A673 (cell line): ENCODE results near the gene STARD7. TPM values are rescaled to one million over a fixed set of nuclear protein-coding genes. Genes with fewer than 3 reads are reported as not detected.
"Not testable (repeated sequence)": the region's sequence is repeated elsewhere in the genome, so short reads cannot be mapped to it uniquely, and the experiment has no call there.

Experiments used
- BruUV-seq: library from RNA; stranded (reverse); fragments of 400-500 nt; replicated peaks from 2 replicates; lab custom pipeline; 2021; lab: Mats Ljungman, UMichigan
- CTCF ChIA-PET: fragments of 300-600 bp; sonication (Branson Sonifier 250); formaldehyde crosslinking; loops from one replicate; lab custom pipeline; 2022; ENCODE audit warnings: antibody characterized with exemption; lab: Charles Lee
- POLR2A ChIA-PET: fragments of 300-600 bp; sonication (Branson Sonifier 250); formaldehyde crosslinking; loops from one replicate; lab custom pipeline; 2022; ENCODE audit warnings: antibody characterized with exemption; ENCODE audit not compliant: low non-redundant PET; lab: Charles Lee
- DNase-seq: peaks from one replicate; pipeline ENCODE4 v3.0.0-alpha.2; 2015; ENCODE audit warnings: low spot score
- H3K27ac ChIP-seq: fragments of 200-600 bp; sonication (generic); 2 replicates; pipeline ENCODE4 v1.5.1; 2016; ENCODE audit warnings: mixed run types, low read depth, mild to moderate bottlenecking, mixed read lengths, antibody characterized with exemption, low read length; ENCODE audit not compliant: poor library complexity, severe bottlenecking
- H3K27me3 ChIP-seq: fragments of 200-600 bp; sonication (generic); replicated peaks from 2 replicates; pipeline ENCODE4 v1.6.1; 2017; ENCODE audit warnings: mixed run types, low read depth, mild to moderate bottlenecking, mixed read lengths, antibody characterized with exemption, low read length; ENCODE audit not compliant: insufficient read depth, poor library complexity
- H3K36me3 ChIP-seq: fragments of 200-600 bp; sonication (generic); 2 replicates; pipeline ENCODE4 v1.6.1; 2016; ENCODE audit warnings: mixed run types, mild to moderate bottlenecking, mixed read lengths, antibody characterized with exemption, low read length; ENCODE audit not compliant: insufficient read depth, poor library complexity, severe bottlenecking
- H3K4me1 ChIP-seq: fragments of 200-600 bp; sonication (generic); 2 replicates; pipeline ENCODE4 v1.6.1; 2017; ENCODE audit warnings: mixed run types, mild to moderate bottlenecking, mixed read lengths, antibody characterized with exemption, low read length; ENCODE audit not compliant: insufficient read depth, poor library complexity, severe bottlenecking
- H3K4me3 ChIP-seq: fragments of 200-600 bp; sonication (generic); 2 replicates; pipeline ENCODE4 v1.5.1; 2016; ENCODE audit warnings: low read depth, mixed run types, mild to moderate bottlenecking, mixed read lengths, low read length; ENCODE audit not compliant: poor library complexity, severe bottlenecking
- H3K9me3 ChIP-seq: fragments of 200-600 bp; sonication (generic); 2 replicates; pipeline ENCODE4 v1.6.1; 2016; ENCODE audit warnings: mixed run types, low read depth, mild to moderate bottlenecking, mixed read lengths, antibody characterized with exemption, low read length; ENCODE audit not compliant: poor library complexity, severe bottlenecking
- EZH2 ChIP-seq: fragments of 200-600 bp; sonication (generic); IDR thresholded peaks from 2 replicates; pipeline ENCODE4 v1.6.1; 2017; ENCODE audit warnings: borderline replicate concordance, low read depth, mild to moderate bottlenecking, mixed read lengths, antibody characterized with exemption, low read length; ENCODE audit not compliant: poor library complexity, severe bottlenecking
- intact Hi-C: fragments of 100-400 bp; cut with micrococcal nuclease; formaldehyde crosslinking; loops from one replicate; pipeline ENCODE4 v1.10.0; 2022; ENCODE audit not compliant: unreplicated experiment
- total RNA-seq: library from RNA; stranded (reverse); gene quantifications from 2 replicates; pipeline ENCODE4 v1.2.3, GENCODE V29; 2021
- TF ChIP-seq, protein P1 (sequence below): fragments of 300-800, 200-600 bp; sonication (generic); conservative IDR thresholded peaks from 2 replicates; pipeline ENCODE4 v1.5.1; 2017; ENCODE audit warnings: low read depth, mild to moderate bottlenecking, antibody characterized with exemption, low read length, moderate library complexity, mixed read lengths

Gene STARD7
- total RNA-seq, 1 experiment from 2014 or later, result 201 TPM

DNA sequence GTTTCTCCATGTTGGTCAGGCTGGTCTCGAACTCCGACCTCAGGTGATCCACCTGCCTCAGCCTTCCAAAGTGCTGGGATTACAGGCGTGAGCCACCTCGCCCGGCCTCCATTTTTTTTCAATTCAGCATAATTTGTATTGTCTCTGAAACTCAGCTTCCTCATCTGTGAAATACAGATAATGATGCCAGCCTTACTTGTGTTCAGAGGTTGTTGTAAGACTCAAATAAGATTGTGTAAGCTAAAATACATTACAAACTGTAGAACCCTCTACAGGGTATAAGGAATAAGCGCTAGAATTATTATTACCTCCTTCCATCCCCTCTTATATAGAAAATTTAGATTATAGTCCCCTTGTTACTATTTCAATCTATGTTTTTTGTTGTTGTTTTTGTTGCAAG lies 24.8 kb upstream of the STARD7 start:
- CTCF ChIA-PET, result interaction anchor here (0.8 kb wide), 1 partner anchor 211 kb away, joined by 9 read pairs; no protein-coding TSS in a partner anchor
- DNase-seq, result no peak
- intact Hi-C loops, result no loop called here
- no TSS peak for BruUV-seq
- no peaks in the 10 kb centered on the region for H3K27me3 ChIP-seq
- POLR2A ChIA-PET, result no interaction called here
- H3K36me3 ChIP-seq, result no peaks in the 10 kb centered on the region
- no peak overlapping the region for H3K4me3 ChIP-seq
- no peak overlapping the region for H3K27ac ChIP-seq
- no peaks in the 10 kb centered on the region for H3K4me1 ChIP-seq
- H3K9me3 ChIP-seq, result no peaks in the 10 kb centered on the region
- no peak for TF ChIP-seq EZH2
- TF ChIP-seq, protein P1, sequence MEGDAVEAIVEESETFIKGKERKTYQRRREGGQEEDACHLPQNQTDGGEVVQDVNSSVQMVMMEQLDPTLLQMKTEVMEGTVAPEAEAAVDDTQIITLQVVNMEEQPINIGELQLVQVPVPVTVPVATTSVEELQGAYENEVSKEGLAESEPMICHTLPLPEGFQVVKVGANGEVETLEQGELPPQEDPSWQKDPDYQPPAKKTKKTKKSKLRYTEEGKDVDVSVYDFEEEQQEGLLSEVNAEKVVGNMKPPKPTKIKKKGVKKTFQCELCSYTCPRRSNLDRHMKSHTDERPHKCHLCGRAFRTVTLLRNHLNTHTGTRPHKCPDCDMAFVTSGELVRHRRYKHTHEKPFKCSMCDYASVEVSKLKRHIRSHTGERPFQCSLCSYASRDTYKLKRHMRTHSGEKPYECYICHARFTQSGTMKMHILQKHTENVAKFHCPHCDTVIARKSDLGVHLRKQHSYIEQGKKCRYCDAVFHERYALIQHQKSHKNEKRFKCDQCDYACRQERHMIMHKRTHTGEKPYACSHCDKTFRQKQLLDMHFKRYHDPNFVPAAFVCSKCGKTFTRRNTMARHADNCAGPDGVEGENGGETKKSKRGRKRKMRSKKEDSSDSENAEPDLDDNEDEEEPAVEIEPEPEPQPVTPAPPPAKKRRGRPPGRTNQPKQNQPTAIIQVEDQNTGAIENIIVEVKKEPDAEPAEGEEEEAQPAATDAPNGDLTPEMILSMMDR, result no peak

DNA sequence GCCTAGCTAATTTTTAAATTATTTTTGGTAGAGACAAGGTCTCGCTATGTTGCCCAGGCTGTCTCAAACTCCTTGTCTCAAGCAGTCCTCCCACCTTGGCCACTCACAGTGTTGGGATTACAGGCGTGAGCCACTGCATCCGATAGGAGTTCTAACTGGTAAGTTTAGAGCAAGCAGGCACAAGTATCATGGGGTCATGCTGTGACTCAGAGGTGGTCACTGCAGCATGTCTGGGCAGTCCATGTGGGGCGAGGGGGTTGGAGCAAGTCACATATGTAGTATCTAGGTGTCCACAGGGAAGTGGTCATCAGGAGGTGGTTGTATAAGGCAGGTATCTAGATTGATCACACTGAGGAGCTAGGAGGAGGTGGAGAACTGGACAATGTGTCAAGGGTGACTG lies 22.7 kb upstream of the STARD7 start:
- Histone ChIP-seq H3K4me1 (no peaks in the 10 kb centered on the region), H3K27ac (no peak overlapping the region), H3K27me3 (no peaks in the 10 kb centered on the region), H3K9me3 (no peaks in the 10 kb centered on the region), H3K4me3 (no peak overlapping the region), H3K36me3 (no peaks in the 10 kb centered on the region)
- CTCF ChIA-PET, result no interaction called here
- TF ChIP-seq, protein P1, result no peak
- TF ChIP-seq EZH2, result no peak
- POLR2A ChIA-PET, result no interaction called here
- BruUV-seq, result no TSS peak
- intact Hi-C loops, result no loop called here
- DNase-seq, result no peak

DNA sequence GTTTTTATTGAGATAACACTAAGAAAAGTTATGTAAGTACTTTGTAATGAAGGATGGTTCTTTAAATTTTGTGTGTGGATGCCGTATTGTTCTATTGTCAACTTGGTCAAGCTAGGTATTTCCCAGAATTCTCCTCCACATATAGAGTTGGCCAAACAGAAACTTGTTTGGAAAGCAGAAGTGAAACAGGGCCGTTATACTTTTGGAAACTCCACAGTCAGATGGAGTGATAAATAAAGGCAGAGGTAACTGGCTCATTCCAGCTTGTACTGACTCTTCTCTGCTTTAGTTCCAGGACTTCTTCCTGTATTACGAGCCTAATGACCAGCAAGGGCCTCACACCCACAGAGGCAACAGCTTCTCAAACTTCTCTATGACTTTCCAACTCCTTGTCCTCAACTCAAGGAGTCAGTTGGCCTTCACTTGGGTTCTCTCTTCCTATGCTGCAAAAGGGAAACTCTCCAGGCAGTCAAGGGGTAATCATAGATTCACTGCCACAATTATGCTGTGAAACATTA lies 16.4 kb upstream of the STARD7 start:
- H3K9me3 ChIP-seq, result no peaks in the 10 kb centered on the region
- TF ChIP-seq, protein P1, result no peak
- no peak for TF ChIP-seq EZH2
- H3K27ac ChIP-seq, result no peak overlapping the region
- no peak overlapping the region for H3K4me3 ChIP-seq
- CTCF ChIA-PET, result no interaction called here
- no peaks in the 10 kb centered on the region for H3K4me1 ChIP-seq
- no peak for DNase-seq
- H3K27me3 ChIP-seq, result no peaks in the 10 kb centered on the region
- BruUV-seq, result no TSS peak
- no peaks in the 10 kb centered on the region for H3K36me3 ChIP-seq
- intact Hi-C loops, result no loop called here
- POLR2A ChIA-PET, result no interaction called here

DNA sequence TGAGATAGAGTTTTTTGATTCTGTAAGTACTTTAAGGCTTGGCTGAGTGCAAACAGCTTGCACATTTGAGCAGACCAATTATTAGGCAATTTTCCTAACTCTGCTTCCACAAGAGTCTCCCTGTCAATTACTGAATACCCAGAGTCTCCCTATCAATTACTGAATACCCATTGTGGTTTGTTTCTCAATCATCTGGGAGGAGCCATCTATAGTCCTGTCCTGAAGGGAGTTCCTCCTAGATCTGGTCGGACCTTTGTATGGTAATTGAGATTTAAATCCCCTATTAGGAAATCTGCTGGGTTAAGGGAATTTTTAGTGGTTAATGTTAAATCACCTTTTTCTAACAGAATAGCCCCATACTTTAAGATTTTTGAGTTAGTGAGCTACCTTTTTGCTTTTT lies 12.5 kb upstream of the STARD7 start:
- POLR2A ChIA-PET, H3K4me3 ChIP-seq, H3K27me3 ChIP-seq, CTCF ChIA-PET, intact Hi-C loops, H3K27ac ChIP-seq, H3K36me3 ChIP-seq, H3K4me1 ChIP-seq, DNase-seq, BruUV-seq, H3K9me3 ChIP-seq: not testable (repeated sequence)

DNA sequence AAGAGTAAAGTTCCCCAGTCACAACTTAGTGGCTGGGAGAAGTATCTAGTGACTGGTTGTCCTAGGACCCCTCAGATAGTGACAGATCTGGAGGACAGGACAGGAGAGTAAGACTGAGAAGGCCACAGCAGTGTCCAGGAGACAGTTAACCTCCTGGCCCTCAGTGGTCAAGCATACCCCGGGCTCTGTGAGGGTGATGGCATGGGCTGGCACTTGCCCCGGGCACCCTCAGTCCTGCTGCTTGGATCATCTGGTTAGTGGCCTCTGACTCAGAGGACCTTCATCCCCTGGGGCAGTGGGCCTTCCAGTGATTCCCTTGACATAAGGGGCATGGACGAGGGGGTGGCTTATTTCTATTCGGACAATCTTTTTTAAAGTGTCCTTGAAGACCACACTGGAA lies 11.3 kb upstream of the STARD7 start:
- intact Hi-C loops, result loop anchor here (5.0 kb wide), 1 partner anchor 42 kb away; no protein-coding TSS in a partner anchor
- H3K27me3 ChIP-seq, CTCF ChIA-PET, H3K36me3 ChIP-seq, DNase-seq, H3K9me3 ChIP-seq, POLR2A ChIA-PET, BruUV-seq, H3K4me1 ChIP-seq, H3K27ac ChIP-seq, H3K4me3 ChIP-seq: not testable (repeated sequence)
